Suprapubic skin (tissue), 4 donors: ENCODE measurements around the gene CAV1. TPM values are rescaled to one million over a fixed set of nuclear protein-coding genes. Genes with fewer than 3 reads are reported as not detected.
A peak's percentile ranks its signal among the peaks of the same experiment; 100 is the strongest.

Experiments used
- DNase-seq, 2 donors: peaks; one replicate each; pipeline ENCODE4 v3.0.0-alpha.2; 2019; ENCODE audit warnings: low spot score in 2 of 2
- H3K27ac ChIP-seq: fragments of 200-600 bp; sonication (generic); one replicate; pipeline ENCODE4 v1.5.1; 2019
- H3K27me3 ChIP-seq: fragments of 200-600 bp; sonication (generic); one replicate; pipeline ENCODE4 v1.5.1; 2019
- H3K36me3 ChIP-seq: fragments of 200-600 bp; sonication (generic); one replicate; pipeline ENCODE4 v1.5.1; 2019
- H3K4me1 ChIP-seq: fragments of 200-600 bp; sonication (generic); one replicate; pipeline ENCODE4 v1.5.1; 2019
- H3K4me3 ChIP-seq: fragments of 200-600 bp; sonication (generic); one replicate; pipeline ENCODE4 v1.5.1; 2019; ENCODE audit warnings: mild to moderate bottlenecking
- H3K9me3 ChIP-seq: fragments of 200-600 bp; sonication (generic); one replicate; pipeline ENCODE4 v1.5.1; 2019
- CTCF ChIP-seq, 2 donors: fragments of 200-600 bp in 1 of 2; fragments of 450-650 bp in 1 of 2; sonication (generic) in 1 of 2; IDR thresholded peaks; one replicate each; pipeline ENCODE4 v1.5.1; 2016 to 2019; ENCODE audit warnings: antibody characterized with exemption in 2 of 2, mild to moderate bottlenecking in 1 of 2, moderate library complexity in 1 of 2
- EP300 ChIP-seq: sonication (generic); formaldehyde crosslinking; IDR thresholded peaks from one replicate; pipeline ENCODE4 v1.6.1; 2017; ENCODE audit warnings: antibody characterized with exemption
- POLR2A ChIP-seq, 2 donors: fragments of 450-650 bp; IDR thresholded peaks; one replicate each; pipeline ENCODE4 v1.6.1; 2017; ENCODE audit warnings: antibody characterized with exemption in 2 of 2, mild to moderate bottlenecking in 2 of 2, moderate library complexity in 2 of 2
- POLR2AphosphoS5 ChIP-seq, 3 donors: sonication (generic); formaldehyde crosslinking; IDR thresholded peaks; one replicate each; pipeline ENCODE4 v1.6.1; 2017; ENCODE audit warnings: antibody characterized with exemption in 3 of 3
- WGBS: methylation state at CpG from one replicate; pipeline ENCODE4 v1.1.5; 2018; 5-methylcytosine and 5-hydroxymethylcytosine counted together
- total RNA-seq, 4 donors: library from RNA; depleted of rRNA; stranded (reverse); fragments of >200 nt; gene quantifications; one replicate each; pipeline ENCODE4 v1.1.0, GENCODE V29; 2016

Gene CAV1
- total RNA-seq, 4 donors from 2014 or later: 123 to 215 (median 187) TPM

DNA sequence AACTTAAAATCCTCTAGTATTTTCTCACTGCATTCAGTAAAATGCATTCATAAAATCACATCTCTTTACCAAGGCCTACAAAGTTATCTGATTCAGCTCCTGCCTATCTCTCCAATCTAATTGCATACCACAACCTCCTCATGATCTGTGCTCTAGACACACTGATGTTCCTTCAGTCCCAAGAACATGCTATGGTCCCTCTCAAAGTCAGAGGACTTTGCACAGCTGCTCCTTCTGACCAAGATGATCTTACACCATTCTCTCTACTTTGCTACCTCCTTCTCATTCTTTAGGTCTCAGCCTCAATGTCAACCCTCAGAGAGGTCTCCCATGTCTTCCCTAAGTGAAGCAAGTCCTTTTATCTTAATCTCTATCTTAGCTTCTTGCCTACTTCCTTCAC, 45.5 kb downstream of the CAV1 start:
- no peak for DNase-seq
- peak overlapping the region; percentile 19 for H3K27ac ChIP-seq

DNA sequence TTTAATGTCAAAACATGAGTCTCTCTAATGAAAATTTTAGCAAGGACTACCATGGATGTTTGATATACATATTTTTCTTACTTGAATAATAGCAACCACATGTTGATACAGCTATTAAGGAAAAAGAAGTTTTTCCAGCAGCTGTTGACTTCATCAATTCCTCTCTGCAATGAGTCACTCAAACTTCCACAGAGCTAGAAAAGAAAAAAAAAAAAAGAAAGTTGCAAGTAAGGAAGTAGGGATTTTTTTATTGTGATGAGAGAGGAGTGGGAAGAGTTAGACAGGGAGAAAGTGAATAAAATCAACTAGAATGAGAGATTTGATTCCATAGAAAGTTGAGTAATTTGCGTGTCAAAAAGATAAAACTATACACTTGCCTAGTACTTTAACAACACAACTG, 46.2 kb downstream of the CAV1 start:
- Histone ChIP-seq H3K9me3 (no peaks in the 10 kb centered on the region), H3K36me3 (no peaks in the 10 kb centered on the region), H3K4me1 (peaks cover 31% of the 10 kb centered on the region), H3K27ac (peak overlapping the region; percentile 64), H3K4me3 (no peak overlapping the region), H3K27me3 (no peaks in the 10 kb centered on the region)
- 24% methylated on average over 1 of the region's 1 CpG for WGBS
- DNase-seq: no peak
- TF ChIP-seq CTCF (IDR thresholded peaks at IDR 0.05): no peak
- TF ChIP-seq POLR2A (IDR thresholded peaks at IDR 0.05): no peak

More for the DNA sequence above, 45.5 kb downstream of the CAV1 start:
- Histone ChIP-seq H3K36me3 (no peaks in the 10 kb centered on the region), H3K27me3 (no peaks in the 10 kb centered on the region), H3K4me3 (no peak overlapping the region), H3K9me3 (no peaks in the 10 kb centered on the region), H3K4me1 (peaks cover 31% of the 10 kb centered on the region)
- TF ChIP-seq POLR2AphosphoS5 (IDR thresholded peaks at IDR 0.05) (no peak), EP300 (no peak), POLR2A (IDR thresholded peaks at IDR 0.05) (no peak), CTCF (IDR thresholded peaks at IDR 0.05) (no peak)

GRCh38 chr7:116571552-116571951, 46.7 kb downstream of the CAV1 start:
- Histone ChIP-seq H3K27me3 (no peaks in the 10 kb centered on the region), H3K36me3 (no peaks in the 10 kb centered on the region), H3K4me1 (peaks cover 31% of the 10 kb centered on the region), H3K27ac (peak overlapping the region; percentile 64), H3K4me3 (no peak overlapping the region), H3K9me3 (no peaks in the 10 kb centered on the region)
- 25% methylated on average over 2 of the region's 2 CpGs for WGBS
- no peak for TF ChIP-seq CTCF (IDR thresholded peaks at IDR 0.05)
- TF ChIP-seq POLR2AphosphoS5 (IDR thresholded peaks at IDR 0.05): no peak
- TF ChIP-seq EP300: no peak
- TF ChIP-seq POLR2A (IDR thresholded peaks at IDR 0.05): no peak
- DNase-seq: no peak

DNA sequence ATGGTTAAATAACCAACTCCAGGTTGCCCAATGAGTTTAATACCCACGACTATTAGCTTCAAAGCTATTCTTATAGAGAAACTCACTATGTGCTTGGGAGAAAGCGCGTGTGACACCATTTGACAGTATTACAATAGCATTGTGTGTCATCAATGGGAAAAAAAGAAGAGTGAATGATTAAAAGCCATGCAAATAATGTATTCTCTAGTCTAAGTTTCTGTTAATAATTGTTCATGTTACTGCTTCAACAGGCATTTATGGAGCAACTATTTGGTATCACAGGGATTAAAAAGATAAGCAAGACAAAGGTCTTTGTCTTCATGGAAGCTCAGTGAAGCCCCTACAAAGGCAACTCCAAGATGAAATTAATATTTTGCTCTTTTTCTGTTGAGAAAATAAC, 47.2 kb downstream of the CAV1 start:
- Histone ChIP-seq H3K36me3 (no peaks in the 10 kb centered on the region), H3K27me3 (no peaks in the 10 kb centered on the region), H3K27ac (peak overlapping the region; percentile 64), H3K4me3 (no peak overlapping the region), H3K9me3 (no peaks in the 10 kb centered on the region), H3K4me1 (peaks cover 31% of the 10 kb centered on the region)
- WGBS: 82% methylated on average over 3 of the region's 3 CpGs
- TF ChIP-seq CTCF (IDR thresholded peaks at IDR 0.05): no peak
- no peak for TF ChIP-seq POLR2AphosphoS5 (IDR thresholded peaks at IDR 0.05)
- no peak for TF ChIP-seq POLR2A (IDR thresholded peaks at IDR 0.05)
- no peak for TF ChIP-seq EP300
- DNase-seq: no peak

DNA sequence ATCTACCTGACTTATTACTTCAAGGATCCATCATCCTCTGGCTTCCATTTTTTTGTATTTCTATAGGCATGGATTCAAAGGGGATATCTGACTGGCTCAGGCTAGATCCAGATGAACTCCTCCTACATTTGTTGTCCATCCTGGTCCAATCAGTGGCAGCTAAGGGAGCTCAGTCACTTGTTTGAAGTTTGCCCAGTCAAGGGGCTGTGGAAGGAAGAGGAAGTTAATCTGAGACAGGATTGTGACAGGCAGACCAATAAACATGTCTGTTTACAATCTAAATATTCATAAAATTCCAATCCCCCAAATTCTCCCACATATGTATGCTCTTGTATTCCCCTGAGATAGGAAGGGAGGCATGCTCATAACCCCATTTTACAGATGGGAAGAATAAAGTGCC, 48.7 kb downstream of the CAV1 start:
- no peak for TF ChIP-seq EP300
- TF ChIP-seq POLR2A (IDR thresholded peaks at IDR 0.05): no peak
- no peak for TF ChIP-seq POLR2AphosphoS5 (IDR thresholded peaks at IDR 0.05)
- TF ChIP-seq CTCF (IDR thresholded peaks at IDR 0.05): no peak
- DNase-seq: no peak
- no peaks in the 10 kb centered on the region for H3K36me3 ChIP-seq
- H3K9me3 ChIP-seq: no peaks in the 10 kb centered on the region
- no peaks in the 10 kb centered on the region for H3K27me3 ChIP-seq
- no peak overlapping the region for H3K27ac ChIP-seq
- peaks cover 31% of the 10 kb centered on the region for H3K4me1 ChIP-seq
- H3K4me3 ChIP-seq: no peak overlapping the region
